ENCODE results near the gene ITGAL. TPM values are rescaled to one million over a fixed set of nuclear protein-coding genes. Genes with fewer than 3 reads are reported as not detected.

Gene ITGAL
- total RNA-seq, 4 donors from 2014 or later: 1.8 to 33.7 (median 6.7) TPM

DNA sequence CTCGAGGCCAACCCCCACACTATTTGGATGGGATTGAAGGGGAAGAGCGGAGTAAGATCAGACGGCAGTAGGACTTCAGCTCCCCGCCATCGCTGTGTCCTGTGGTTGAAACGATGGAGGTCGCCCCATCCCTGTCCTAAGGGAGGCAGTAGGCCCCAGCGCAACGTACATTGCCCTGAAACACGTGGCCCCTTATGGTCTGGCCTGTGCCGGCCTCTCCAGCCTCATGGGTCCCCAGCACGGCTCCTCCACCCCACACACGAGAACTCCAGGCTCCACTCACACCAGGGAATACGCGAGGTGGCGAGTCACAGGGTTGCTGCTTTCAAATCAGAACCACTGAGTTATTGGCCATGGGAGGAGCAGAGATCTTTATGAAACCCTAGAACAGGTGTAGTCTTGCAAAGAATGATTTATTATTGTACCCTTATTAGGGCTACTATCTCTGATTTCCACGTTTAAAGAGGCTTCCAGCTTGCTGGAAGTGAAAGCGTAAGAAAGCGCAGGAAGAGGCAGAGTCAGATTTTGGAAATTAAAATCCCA, 42.0 kb upstream of the ITGAL start:
- H3K27ac ChIP-seq: peak overlapping the region; percentile 88 to 92 (median 90)
- DNase-seq: no peak

DNA sequence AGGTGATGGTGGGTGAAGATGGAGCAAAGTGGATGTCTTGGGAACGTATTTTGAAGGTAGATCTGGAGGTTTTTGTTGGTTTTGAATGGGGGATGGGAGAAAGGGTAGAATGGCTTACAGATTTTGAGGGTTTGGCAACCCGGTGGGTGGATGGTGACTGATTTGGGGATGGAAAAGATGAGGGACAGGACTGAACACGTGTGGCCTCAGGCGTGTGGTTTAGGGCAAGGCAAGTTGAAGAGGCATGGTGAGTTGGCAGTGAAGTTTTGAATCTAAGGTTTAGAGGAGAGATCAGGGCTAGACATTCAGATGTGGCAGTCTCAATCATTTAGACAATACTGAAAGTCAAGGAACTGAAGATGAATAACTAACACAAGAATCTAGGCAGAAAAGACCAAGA, 37.7 kb upstream of the ITGAL start:
- Histone ChIP-seq H3K9me3 (no peaks in the 10 kb centered on the region), H3K36me3 (no peaks in the 10 kb centered on the region), H3K27me3 (no peaks in the 10 kb centered on the region), H3K4me1 (peaks cover 0 to 8% (median 5%) of the 10 kb centered on the region in 4 donors), H3K27ac (no peak overlapping the region), H3K4me3 (no peak overlapping the region)
- DNase-seq: no peak
- intact Hi-C loops (cut with DNase I; ENCODE audit: low total_unique reads): no loop called here
- TF ChIP-seq EP300 (IDR thresholded peaks at IDR 0.05; ENCODE audit: low read depth): no peak
- no peak for TF ChIP-seq POLR2AphosphoS5 (IDR thresholded peaks at IDR 0.05)
- TF ChIP-seq POLR2A (IDR thresholded peaks at IDR 0.05): no peak
- TF ChIP-seq, protein P1, sequence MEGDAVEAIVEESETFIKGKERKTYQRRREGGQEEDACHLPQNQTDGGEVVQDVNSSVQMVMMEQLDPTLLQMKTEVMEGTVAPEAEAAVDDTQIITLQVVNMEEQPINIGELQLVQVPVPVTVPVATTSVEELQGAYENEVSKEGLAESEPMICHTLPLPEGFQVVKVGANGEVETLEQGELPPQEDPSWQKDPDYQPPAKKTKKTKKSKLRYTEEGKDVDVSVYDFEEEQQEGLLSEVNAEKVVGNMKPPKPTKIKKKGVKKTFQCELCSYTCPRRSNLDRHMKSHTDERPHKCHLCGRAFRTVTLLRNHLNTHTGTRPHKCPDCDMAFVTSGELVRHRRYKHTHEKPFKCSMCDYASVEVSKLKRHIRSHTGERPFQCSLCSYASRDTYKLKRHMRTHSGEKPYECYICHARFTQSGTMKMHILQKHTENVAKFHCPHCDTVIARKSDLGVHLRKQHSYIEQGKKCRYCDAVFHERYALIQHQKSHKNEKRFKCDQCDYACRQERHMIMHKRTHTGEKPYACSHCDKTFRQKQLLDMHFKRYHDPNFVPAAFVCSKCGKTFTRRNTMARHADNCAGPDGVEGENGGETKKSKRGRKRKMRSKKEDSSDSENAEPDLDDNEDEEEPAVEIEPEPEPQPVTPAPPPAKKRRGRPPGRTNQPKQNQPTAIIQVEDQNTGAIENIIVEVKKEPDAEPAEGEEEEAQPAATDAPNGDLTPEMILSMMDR (IDR thresholded peaks at IDR 0.05): no peak
- in situ Hi-C loops (cut with MboI; ENCODE audit: low pct_ligation_motif_present in 1 of 4, low pct_unique_long_range_greater_than_20kb in 1 of 4, low sequenced_read_pairs in 3 of 4): loop anchor here in 2 of 4 donors (10.0 to 25.0 kb wide), 3 partner anchors 90 to 170 kb away; partner anchors contain the start of genes ZNF688 (in 1 of the 2), ZNF764 (in 1 of the 2) and ZNF768 (in 1 of the 2)
- whole genome bisulfite sequencing, 2 donors (ENCODE audit: low coverage in 1 of 2): 70 to 100% methylated on average over 1 to 4 of the region's 4 CpGs

More for the DNA sequence above, 42.0 kb upstream of the ITGAL start:
- H3K9me3 ChIP-seq: no peaks in the 10 kb centered on the region
- WGBS, 2 donors (ENCODE audit: low coverage in 1 of 2): 64 to 86% methylated on average over 4 to 19 of the region's 19 CpGs
- peak overlapping the region in 3 of 4 donors; percentile 58 to 70 (median 69) for H3K4me3 ChIP-seq
- in situ Hi-C loops (cut with MboI; ENCODE audit: low pct_ligation_motif_present in 1 of 4, low pct_unique_long_range_greater_than_20kb in 1 of 4, low sequenced_read_pairs in 3 of 4) (loop anchor here in 2 of 4 donors (10.0 to 25.0 kb wide), 3 partner anchors 94 to 174 kb away; partner anchors contain the start of genes ZNF688 (in 1 of the 2), ZNF764 (in 1 of the 2) and ZNF768 (in 1 of the 2)), intact Hi-C loops (cut with DNase I; ENCODE audit: low total_unique reads) (no loop called here)
- peaks cover 0 to 23% (median 17%) of the 10 kb centered on the region in 4 donors for H3K4me1 ChIP-seq
- TF ChIP-seq POLR2A (IDR thresholded peaks at IDR 0.05) (no peak), EP300 (IDR thresholded peaks at IDR 0.05; ENCODE audit: low read depth) (no peak), POLR2AphosphoS5 (IDR thresholded peaks at IDR 0.05) (no peak)
- TF ChIP-seq, protein P1 (IDR thresholded peaks at IDR 0.05): peak in 1 of 5 experiments; percentile 43
- H3K27me3 ChIP-seq: no peaks in the 10 kb centered on the region
- no peaks in the 10 kb centered on the region for H3K36me3 ChIP-seq

DNA sequence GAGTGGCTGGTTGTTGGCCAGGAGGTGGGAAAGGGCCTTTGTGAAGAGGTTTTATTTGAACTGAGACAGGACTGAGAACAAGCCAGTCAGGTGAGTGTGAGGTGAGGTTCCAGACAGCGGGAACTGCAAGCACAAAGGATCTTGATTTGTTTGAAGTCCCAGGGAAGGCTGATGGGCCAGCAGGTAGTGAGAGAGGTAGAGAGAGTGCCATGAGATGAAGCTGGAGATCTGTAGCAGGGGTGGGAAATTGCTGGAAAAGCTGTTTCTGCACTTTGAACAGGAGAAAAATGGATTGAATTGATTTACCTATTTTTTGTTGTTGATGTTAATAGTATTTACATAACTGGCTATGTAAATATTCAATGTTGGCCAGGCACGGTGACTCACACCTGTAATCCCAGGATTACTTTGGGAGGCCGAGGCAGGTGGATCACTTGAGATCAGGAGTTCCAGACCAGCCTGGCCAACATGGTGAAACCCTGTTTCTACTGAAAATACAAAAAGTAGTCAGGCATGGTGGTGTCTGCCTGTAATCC, 35.0 kb upstream of the ITGAL start:
- H3K4me3 ChIP-seq: no peak overlapping the region
- H3K27me3 ChIP-seq: no peaks in the 10 kb centered on the region
- WGBS, 2 donors (ENCODE audit: low coverage in 1 of 2): 29 to 41% methylated on average over 3 of the region's 3 CpGs
- in situ Hi-C loops (cut with MboI; ENCODE audit: low pct_ligation_motif_present in 1 of 4, low pct_unique_long_range_greater_than_20kb in 1 of 4, low sequenced_read_pairs in 3 of 4): loop anchor here in 2 of 4 donors (10.0 to 25.0 kb wide), 3 partner anchors 87 to 167 kb away; partner anchors contain the start of genes ZNF688 (in 1 of the 2), ZNF764 (in 1 of the 2) and ZNF768 (in 1 of the 2)
- no peaks in the 10 kb centered on the region for H3K36me3 ChIP-seq
- no peaks in the 10 kb centered on the region for H3K9me3 ChIP-seq
- intact Hi-C loops (cut with DNase I; ENCODE audit: low total_unique reads): no loop called here
- TF ChIP-seq, protein P1 (IDR thresholded peaks at IDR 0.05): no peak
- no peak for TF ChIP-seq POLR2A (IDR thresholded peaks at IDR 0.05)
- TF ChIP-seq EP300 (IDR thresholded peaks at IDR 0.05; ENCODE audit: low read depth): no peak
- H3K27ac ChIP-seq: peak overlapping the region in 1 of 4 donors; percentile 13
- DNase-seq: no peak
- no peaks in the 10 kb centered on the region for H3K4me1 ChIP-seq

DNA sequence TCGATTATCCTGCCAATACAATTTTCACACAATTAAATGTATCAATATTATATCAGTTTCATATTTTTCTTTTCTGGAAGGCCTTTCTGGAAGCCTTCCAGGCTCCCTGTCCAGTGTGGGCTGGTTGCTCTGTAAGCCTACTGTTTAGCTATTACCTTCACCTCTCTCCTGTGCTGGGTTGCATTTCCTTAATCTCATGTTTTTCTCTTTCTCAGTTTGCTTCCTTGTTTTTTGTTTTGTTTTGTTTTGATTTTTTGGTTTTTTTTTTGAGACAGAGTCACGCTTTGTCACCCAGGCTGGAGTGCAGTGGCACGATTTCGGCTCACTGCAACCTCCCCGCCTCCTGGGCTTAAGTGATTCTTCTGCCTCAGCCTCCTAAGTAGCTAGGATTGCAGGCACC, 33.7 kb upstream of the ITGAL start:
- Histone ChIP-seq H3K4me1 (peaks cover 2 to 9% (median 7%) of the 10 kb centered on the region in 4 donors), H3K27me3 (no peaks in the 10 kb centered on the region), H3K27ac (no peak overlapping the region), H3K4me3 (no peak overlapping the region), H3K36me3 (peaks cover 0 to 11% (median 0%) of the 10 kb centered on the region in 4 donors), H3K9me3 (no peaks in the 10 kb centered on the region)
- 80% methylated on average over 1 to 5 of the region's 5 CpGs for WGBS, 2 donors (ENCODE audit: low coverage in 1 of 2)
- DNase-seq: no peak
- intact Hi-C loops (cut with DNase I; ENCODE audit: low total_unique reads) (no loop called here), in situ Hi-C loops (cut with MboI; ENCODE audit: low pct_ligation_motif_present in 1 of 4, low pct_unique_long_range_greater_than_20kb in 1 of 4, low sequenced_read_pairs in 3 of 4) (loop anchor here in 2 of 4 donors (10.0 to 25.0 kb wide), 3 partner anchors 86 to 166 kb away; partner anchors contain the start of genes ZNF688 (in 1 of the 2), ZNF764 (in 1 of the 2) and ZNF768 (in 1 of the 2))
- no peak for TF ChIP-seq POLR2A (IDR thresholded peaks at IDR 0.05)
- TF ChIP-seq, protein P1 (IDR thresholded peaks at IDR 0.05): no peak
- TF ChIP-seq EP300 (IDR thresholded peaks at IDR 0.05; ENCODE audit: low read depth): no peak
- no peak for TF ChIP-seq POLR2AphosphoS5 (IDR thresholded peaks at IDR 0.05)

Data from transverse colon (tissue), 4 donors.